ENCODE results near the gene UBXN2A.
A peak's percentile ranks its signal among the peaks of the same experiment; 100 is the strongest.

UBXN2A gene

DNA sequence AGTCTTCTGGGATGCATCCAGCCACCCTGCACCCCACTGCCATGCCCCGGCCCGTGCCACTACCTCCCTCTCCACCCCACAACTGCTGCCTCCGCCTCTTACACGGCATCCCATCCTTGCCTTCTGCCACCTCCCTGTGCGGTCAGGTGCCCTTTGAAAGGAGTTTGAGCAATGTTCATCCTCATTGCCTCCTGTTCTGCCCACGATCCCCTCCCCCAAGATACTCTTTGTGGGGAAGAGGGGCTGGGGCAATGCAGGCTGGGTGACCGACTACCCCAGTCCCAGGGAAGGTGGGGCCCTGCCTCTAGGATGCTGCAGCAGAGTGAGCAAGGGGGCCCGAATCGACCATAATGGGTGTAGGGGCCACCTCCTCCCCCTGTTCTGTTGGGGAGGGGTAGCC is 78.0 kb downstream of the UBXN2A start:
- Histone ChIP-seq H2AFZ (ENCODE audit: low read depth, low read length) (no peak overlapping the region), H3K4me1 (ENCODE audit: control insufficient read depth, insufficient read depth, low read depth, low read length) (peaks cover 20% of the 10 kb centered on the region), H3K18ac (ENCODE audit: low read depth in 1 of 2, low read length in 2 of 2) (no peak overlapping the region), H3K27ac (ENCODE audit: low read length, poor library complexity, severe bottlenecking) (no peak overlapping the region), H3K14ac (ENCODE audit: low read length in 2 of 2) (no peak overlapping the region), H4K91ac (ENCODE audit: low read length) (no peak overlapping the region), H3K9ac (ENCODE audit: low read length) (no peak overlapping the region), H3K4ac (ENCODE audit: low read depth in 1 of 2, low read length in 2 of 2) (no peak overlapping the region), H2BK5ac (ENCODE audit: low read depth, low read length, poor library complexity, severe bottlenecking) (no peak overlapping the region), H4K8ac (ENCODE audit: low read length) (no peak overlapping the region), H3K9me3 (ENCODE audit: control insufficient read depth, low read length) (no peaks in the 10 kb centered on the region), H3K23ac (ENCODE audit: low read length in 2 of 2) (no peak overlapping the region), H2BK120ac (ENCODE audit: low read depth, low read length) (no peak overlapping the region), H3K4me3 (ENCODE audit: insufficient read depth in 1 of 2, low read depth in 1 of 2, low read length in 2 of 2) (no peak overlapping the region), H3K36me3 (ENCODE audit: control insufficient read depth in 1 of 2, insufficient read depth in 2 of 2, low read depth in 1 of 2, low read length in 2 of 2) (peaks cover 9 to 19% of the 10 kb centered on the region in 2 experiments), H3K4me2 (ENCODE audit: low read length, poor library complexity, severe bottlenecking) (no peak overlapping the region), H2AK5ac (ENCODE audit: low read length, severe bottlenecking) (no peak overlapping the region), H2BK15ac (ENCODE audit: low read depth, poor library complexity, severe bottlenecking) (no peak overlapping the region), H3K79me1 (replicated peaks; ENCODE audit: low read length, poor library complexity, severe bottlenecking) (no peaks in the 10 kb centered on the region), H2BK12ac (ENCODE audit: low read length in 2 of 2) (no peak overlapping the region), H3K27me3 (ENCODE audit: control insufficient read depth in 1 of 2, insufficient read depth in 1 of 2, low read length in 2 of 2) (no peaks in the 10 kb centered on the region)
- WGBS = 90% methylated on average over 6 of the region's 9 CpGs
- no peak for DNase-seq

DNA sequence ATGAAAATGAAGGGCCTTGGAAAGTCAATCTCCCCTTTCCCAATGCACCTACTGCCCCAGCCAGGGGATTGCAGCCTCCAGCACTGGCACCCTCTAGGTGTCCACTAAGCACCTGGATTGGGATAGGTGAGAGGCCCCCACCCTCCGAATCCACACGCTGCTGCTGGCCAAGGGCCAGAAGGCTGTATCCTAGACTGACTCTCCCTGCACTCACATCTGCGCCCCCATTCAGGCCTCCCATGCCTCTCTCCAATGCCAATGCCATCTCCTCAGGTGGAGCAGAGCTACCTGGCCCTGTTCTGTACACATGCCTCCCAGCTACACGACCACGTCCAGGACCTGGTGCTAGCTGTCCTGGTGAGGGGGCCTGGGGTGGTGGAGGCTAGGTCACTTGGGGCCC is 79.5 kb downstream of the UBXN2A start:
- Histone ChIP-seq H3K9ac (ENCODE audit: low read length) (no peak overlapping the region), H3K14ac (ENCODE audit: low read length in 2 of 2) (no peak overlapping the region), H3K18ac (ENCODE audit: low read depth in 1 of 2, low read length in 2 of 2) (no peak overlapping the region), H3K36me3 (ENCODE audit: control insufficient read depth in 1 of 2, insufficient read depth in 2 of 2, low read depth in 1 of 2, low read length in 2 of 2) (peaks cover 9 to 33% of the 10 kb centered on the region in 2 experiments), H4K91ac (ENCODE audit: low read length) (no peak overlapping the region), H3K9me3 (ENCODE audit: control insufficient read depth, low read length) (no peaks in the 10 kb centered on the region), H3K4me2 (ENCODE audit: low read length, poor library complexity, severe bottlenecking) (no peak overlapping the region), H2BK15ac (ENCODE audit: low read depth, poor library complexity, severe bottlenecking) (peak overlapping the region; percentile 54), H3K4ac (ENCODE audit: low read depth in 1 of 2, low read length in 2 of 2) (no peak overlapping the region), H2BK5ac (ENCODE audit: low read depth, low read length, poor library complexity, severe bottlenecking) (no peak overlapping the region), H2AFZ (ENCODE audit: low read depth, low read length) (no peak overlapping the region), H3K4me1 (ENCODE audit: control insufficient read depth, insufficient read depth, low read depth, low read length) (peaks cover 27% of the 10 kb centered on the region), H3K79me1 (replicated peaks; ENCODE audit: low read length, poor library complexity, severe bottlenecking) (peaks cover 4% of the 10 kb centered on the region), H3K4me3 (ENCODE audit: insufficient read depth in 1 of 2, low read depth in 1 of 2, low read length in 2 of 2) (no peak overlapping the region), H3K23ac (ENCODE audit: low read length in 2 of 2) (no peak overlapping the region), H2AK5ac (ENCODE audit: low read length, severe bottlenecking) (no peak overlapping the region), H2BK12ac (ENCODE audit: low read length in 2 of 2) (no peak overlapping the region), H3K27me3 (ENCODE audit: control insufficient read depth in 1 of 2, insufficient read depth in 1 of 2, low read length in 2 of 2) (no peaks in the 10 kb centered on the region), H2BK120ac (ENCODE audit: low read depth, low read length) (no peak overlapping the region), H4K8ac (ENCODE audit: low read length) (no peak overlapping the region), H3K27ac (ENCODE audit: low read length, poor library complexity, severe bottlenecking) (no peak overlapping the region)
- DNase-seq = no peak
- WGBS = 92% methylated on average over 5 of the region's 5 CpGs

DNA sequence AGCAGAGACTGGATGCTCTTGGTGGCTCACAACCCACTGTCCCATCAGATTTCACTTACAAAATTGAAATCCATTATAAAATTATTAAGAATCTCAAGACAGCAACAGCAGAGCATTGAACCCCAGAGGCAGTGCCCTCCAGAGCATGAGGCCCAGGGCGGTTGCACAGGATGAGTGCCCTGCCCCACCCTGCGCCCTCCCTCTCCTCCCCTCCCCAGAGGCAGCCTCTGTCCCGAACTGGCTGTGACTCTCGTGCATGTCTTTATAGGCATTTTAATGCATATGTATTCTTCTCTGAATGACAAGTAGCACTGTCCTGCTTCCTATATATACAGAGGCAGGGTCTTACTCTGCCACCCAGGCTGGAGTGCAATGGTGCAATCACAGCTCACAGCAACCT is 80.0 kb downstream of the UBXN2A start:
- Histone ChIP-seq H3K14ac (ENCODE audit: low read length in 2 of 2) (no peak overlapping the region), H2AFZ (ENCODE audit: low read depth, low read length) (no peak overlapping the region), H3K9me3 (ENCODE audit: control insufficient read depth, low read length) (no peaks in the 10 kb centered on the region), H2BK12ac (ENCODE audit: low read length in 2 of 2) (no peak overlapping the region), H2BK15ac (ENCODE audit: low read depth, poor library complexity, severe bottlenecking) (no peak overlapping the region), H3K4me3 (ENCODE audit: insufficient read depth in 1 of 2, low read depth in 1 of 2, low read length in 2 of 2) (no peak overlapping the region), H2AK5ac (ENCODE audit: low read length, severe bottlenecking) (no peak overlapping the region), H2BK5ac (ENCODE audit: low read depth, low read length, poor library complexity, severe bottlenecking) (no peak overlapping the region), H3K27ac (ENCODE audit: low read length, poor library complexity, severe bottlenecking) (no peak overlapping the region), H3K4me1 (ENCODE audit: control insufficient read depth, insufficient read depth, low read depth, low read length) (peaks cover 26% of the 10 kb centered on the region), H3K18ac (ENCODE audit: low read depth in 1 of 2, low read length in 2 of 2) (no peak overlapping the region), H3K27me3 (ENCODE audit: control insufficient read depth in 1 of 2, insufficient read depth in 1 of 2, low read length in 2 of 2) (no peaks in the 10 kb centered on the region), H3K79me1 (replicated peaks; ENCODE audit: low read length, poor library complexity, severe bottlenecking) (peaks cover 4% of the 10 kb centered on the region), H4K8ac (ENCODE audit: low read length) (no peak overlapping the region), H3K4me2 (ENCODE audit: low read length, poor library complexity, severe bottlenecking) (no peak overlapping the region), H2BK120ac (ENCODE audit: low read depth, low read length) (no peak overlapping the region), H3K23ac (ENCODE audit: low read length in 2 of 2) (no peak overlapping the region), H4K91ac (ENCODE audit: low read length) (no peak overlapping the region), H3K4ac (ENCODE audit: low read depth in 1 of 2, low read length in 2 of 2) (no peak overlapping the region), H3K9ac (ENCODE audit: low read length) (no peak overlapping the region), H3K36me3 (ENCODE audit: control insufficient read depth in 1 of 2, insufficient read depth in 2 of 2, low read depth in 1 of 2, low read length in 2 of 2) (peaks cover 9 to 38% of the 10 kb centered on the region in 2 experiments)
- no peak for DNase-seq
- 86% methylated on average over 1 of the region's 4 CpGs for WGBS

DNA sequence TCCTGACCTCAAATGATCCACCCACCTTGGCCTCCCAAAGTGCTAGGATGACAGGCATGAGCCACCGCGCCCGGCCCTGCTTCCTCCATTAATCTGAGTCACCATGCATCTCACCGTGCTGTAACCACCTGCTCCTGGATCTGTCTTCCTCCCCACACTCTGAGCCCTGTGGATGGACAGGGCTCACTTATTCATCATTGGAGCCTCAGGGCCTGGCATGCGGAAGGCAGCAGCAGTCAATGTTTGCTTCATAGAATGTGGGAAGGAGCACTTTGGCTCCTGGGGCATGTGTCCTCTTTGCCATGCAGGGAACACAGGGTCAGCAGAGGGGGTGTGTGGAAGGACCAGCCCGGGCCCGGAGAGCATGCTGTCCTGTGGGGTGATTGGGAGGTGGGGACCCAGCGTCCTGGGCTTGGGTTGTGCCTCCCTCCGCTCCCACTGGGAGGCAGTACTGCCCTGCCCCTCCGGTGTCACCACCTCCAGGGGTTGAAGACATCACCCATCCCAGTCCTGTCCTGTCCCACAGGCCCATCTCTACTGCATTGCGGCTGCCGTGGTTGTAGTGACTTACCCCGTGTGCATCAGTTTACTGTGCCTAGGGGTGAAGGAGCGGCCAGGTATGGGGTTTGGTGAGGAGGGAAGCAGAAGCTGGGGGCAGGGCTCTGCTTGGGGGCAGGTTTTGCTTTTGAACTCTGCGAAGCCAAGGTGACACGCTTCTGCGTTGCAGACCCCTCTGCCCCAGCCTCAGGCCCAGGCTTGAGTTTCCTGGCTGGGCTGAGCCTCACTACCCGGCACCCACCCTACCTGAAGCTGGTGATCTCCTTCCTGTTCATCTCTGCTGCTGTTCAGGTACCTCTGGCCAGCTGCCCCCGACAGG is 81.1 kb downstream of the UBXN2A start:
- no peak for DNase-seq
- WGBS = 85% methylated on average over 16 of the region's 19 CpGs
- H2BK5ac ChIP-seq (ENCODE audit: low read depth, low read length, poor library complexity, severe bottlenecking) = no peak overlapping the region
- no peak overlapping the region for H3K4me3 ChIP-seq (ENCODE audit: insufficient read depth in 1 of 2, low read depth in 1 of 2, low read length in 2 of 2)
- H3K9ac ChIP-seq (ENCODE audit: low read length) = no peak overlapping the region
- no peak overlapping the region for H2AFZ ChIP-seq (ENCODE audit: low read depth, low read length)
- H2BK12ac ChIP-seq (ENCODE audit: low read length in 2 of 2) = no peak overlapping the region
- peaks cover 18% of the 10 kb centered on the region for H3K4me1 ChIP-seq (ENCODE audit: control insufficient read depth, insufficient read depth, low read depth, low read length)
- H3K9me3 ChIP-seq (ENCODE audit: control insufficient read depth, low read length) = no peaks in the 10 kb centered on the region
- H4K8ac ChIP-seq (ENCODE audit: low read length) = no peak overlapping the region
- no peak overlapping the region for H2BK120ac ChIP-seq (ENCODE audit: low read depth, low read length)
- no peaks in the 10 kb centered on the region for H3K27me3 ChIP-seq (ENCODE audit: control insufficient read depth in 1 of 2, insufficient read depth in 1 of 2, low read length in 2 of 2)
- no peak overlapping the region for H3K27ac ChIP-seq (ENCODE audit: low read length, poor library complexity, severe bottlenecking)
- no peak overlapping the region for H2AK5ac ChIP-seq (ENCODE audit: low read length, severe bottlenecking)
- no peak overlapping the region for H2BK15ac ChIP-seq (ENCODE audit: low read depth, poor library complexity, severe bottlenecking)
- H3K18ac ChIP-seq (ENCODE audit: low read depth in 1 of 2, low read length in 2 of 2) = no peak overlapping the region
- no peak overlapping the region for H3K23ac ChIP-seq (ENCODE audit: low read length in 2 of 2)
- no peak overlapping the region for H3K4me2 ChIP-seq (ENCODE audit: low read length, poor library complexity, severe bottlenecking)
- H3K14ac ChIP-seq (ENCODE audit: low read length in 2 of 2) = no peak overlapping the region
- peaks cover 4% of the 10 kb centered on the region for H3K79me1 ChIP-seq (replicated peaks; ENCODE audit: low read length, poor library complexity, severe bottlenecking)
- peak overlapping the region; percentile 61 for H4K91ac ChIP-seq (ENCODE audit: low read length)
- H3K36me3 ChIP-seq (ENCODE audit: control insufficient read depth in 1 of 2, insufficient read depth in 2 of 2, low read depth in 1 of 2, low read length in 2 of 2) = peaks cover 10 to 45% of the 10 kb centered on the region in 2 experiments
- H3K4ac ChIP-seq (ENCODE audit: low read depth in 1 of 2, low read length in 2 of 2) = no peak overlapping the region
